T-helper 1 cell (primary cell): ENCODE measurements around the gene AGER.
"Not testable (repeated sequence)": the region's sequence is repeated elsewhere in the genome, so short reads cannot be mapped to it uniquely, and the experiment has no call there.

ENCODE experiments used
- DNase-seq, 5 donors: peaks; one replicate each; pipeline ENCODE4 v3.0.0-alpha.2; 2012 to 2020
- total RNA-seq, 4 donors: gene quantifications; one replicate each; lab custom pipeline; 2026; lab: John Stamatoyannopoulos, UW

The AGER gene
- total RNA-seq = 5.3 to 12.3 (median 10.0) reads per million in 4 donors

GRCh38 chr6:32184084-32184640 is at the start of gene AGER:
AGER (minus strand) TSS chr6:32184253; CDS start chr6:32184222, 31 bp downstream.
- DNase-seq = no peak

DNA sequence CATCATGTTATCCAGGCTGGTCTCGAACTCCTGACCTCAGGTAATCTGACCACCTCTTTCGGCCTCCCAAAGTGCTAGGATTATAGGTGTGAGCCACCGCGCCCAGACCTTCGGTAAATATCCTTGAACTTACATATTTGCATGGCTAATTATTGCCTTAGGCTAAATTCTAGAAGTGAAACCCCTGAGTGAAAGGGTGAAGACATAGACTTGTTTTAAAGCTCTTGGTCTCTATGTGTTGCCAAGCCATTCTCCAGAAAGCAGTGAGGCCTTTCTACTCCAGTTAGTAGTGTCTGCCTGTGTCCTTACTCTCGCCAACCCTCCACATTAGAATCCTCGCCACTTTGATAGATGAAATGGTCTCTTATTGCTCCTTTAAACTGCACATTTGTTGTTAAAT is 42.4 kb upstream of the AGER start:
- DNase-seq = no peak

- no peak for DNase-seq
Measured at GRCh38 chr6:32224696-32225095, 40.6 kb upstream of the AGER start.

DNA sequence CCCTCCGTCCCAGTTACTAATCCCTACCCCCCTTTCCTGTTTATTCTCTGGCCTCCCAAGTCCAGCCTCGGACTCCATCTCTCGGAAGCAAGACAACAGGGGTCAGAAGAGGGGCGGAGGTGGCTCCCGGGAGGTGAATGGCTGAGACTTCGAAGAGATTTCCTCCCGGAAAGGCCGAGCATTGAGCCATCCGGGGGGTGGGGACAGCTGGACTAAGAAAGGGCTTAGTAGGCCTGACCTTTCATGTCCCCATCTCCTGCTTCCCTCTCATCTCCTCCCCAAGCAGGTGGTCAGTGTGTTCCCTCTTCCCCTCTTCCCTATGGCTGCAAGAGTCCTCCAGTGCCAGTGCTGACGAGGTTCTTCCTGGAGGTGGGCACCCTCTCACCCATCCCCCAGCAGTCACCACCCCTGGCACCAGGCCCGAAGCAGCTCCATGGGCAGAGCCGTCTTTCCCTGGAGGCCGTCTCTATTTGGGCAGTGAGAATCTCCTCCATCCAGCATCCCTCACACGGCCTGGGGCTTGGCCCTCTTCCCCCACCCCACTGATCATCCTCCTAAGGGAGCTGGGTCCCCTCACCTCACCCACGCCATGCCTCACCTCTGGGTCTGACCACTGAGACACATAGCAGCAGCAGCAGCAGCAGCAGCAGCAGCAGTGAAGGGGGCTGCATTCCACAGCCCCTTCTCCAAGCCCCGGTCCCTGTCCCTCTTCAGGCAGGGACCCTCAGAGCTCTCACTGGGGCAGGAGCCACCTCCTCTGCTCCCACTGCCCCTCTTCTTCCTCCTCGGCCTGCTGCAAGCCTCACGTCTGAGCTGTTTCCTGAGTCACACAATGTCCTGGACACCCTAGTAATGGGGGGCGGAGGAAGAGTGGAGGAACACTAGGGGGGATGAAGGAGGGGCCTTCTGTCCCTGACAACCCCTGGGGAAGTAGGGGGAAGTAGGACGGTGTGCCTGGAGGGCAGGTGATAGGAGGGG is 39.5 kb upstream of the AGER start, which contains the start of gene NOTCH4:
Gene NOTCH4, minus strand, starts transcription at position 810 of the 978 bp plus-strand sequence. Its CDS starts 139 bp downstream, at position 671.
- DNase-seq = no peak

DNA sequence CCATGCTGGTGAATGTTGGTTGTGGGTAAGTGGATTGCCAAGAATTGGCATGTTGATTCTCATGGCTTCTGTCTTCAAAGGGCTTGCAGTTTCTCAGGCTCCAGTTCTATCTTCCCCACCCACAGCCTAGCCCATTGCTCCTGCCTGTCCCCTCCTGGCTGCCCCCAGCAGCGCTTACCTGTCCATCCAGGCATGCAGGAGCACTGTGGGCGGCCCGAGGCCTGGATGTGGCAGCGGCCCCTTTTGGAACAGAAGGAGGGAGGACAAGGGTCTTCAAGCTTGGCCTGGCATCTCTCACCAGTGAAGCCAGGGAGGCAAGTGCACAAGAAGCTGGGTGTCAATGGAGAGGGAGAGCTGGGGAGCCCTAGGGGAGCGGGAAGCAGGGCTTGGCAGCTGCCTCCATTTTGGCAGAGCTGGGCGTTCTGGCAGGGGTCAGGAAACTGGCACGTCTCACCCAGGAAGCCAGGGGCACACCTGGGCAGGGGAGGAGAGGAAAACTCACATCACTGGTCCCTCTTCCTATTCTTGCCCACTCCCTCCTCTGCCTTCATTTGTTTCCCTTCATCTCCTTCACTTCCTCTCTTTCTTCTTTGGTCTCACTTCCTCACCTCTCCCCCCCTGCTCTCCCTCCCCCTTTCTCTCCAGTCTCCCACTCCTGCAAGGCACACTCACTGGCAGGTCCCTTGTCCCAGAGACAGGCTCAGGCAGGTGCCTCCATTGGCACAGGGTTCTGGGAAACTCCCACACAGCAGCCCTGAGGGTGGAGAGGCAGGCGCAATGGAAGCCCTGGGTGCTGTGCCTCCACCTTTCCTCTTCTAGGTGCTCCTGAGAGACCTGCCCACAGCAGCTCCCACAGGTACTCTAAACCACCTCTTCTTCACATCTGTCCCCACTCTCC is 38.5 kb upstream of the AGER start:
- DNase-seq = no peak

DNA sequence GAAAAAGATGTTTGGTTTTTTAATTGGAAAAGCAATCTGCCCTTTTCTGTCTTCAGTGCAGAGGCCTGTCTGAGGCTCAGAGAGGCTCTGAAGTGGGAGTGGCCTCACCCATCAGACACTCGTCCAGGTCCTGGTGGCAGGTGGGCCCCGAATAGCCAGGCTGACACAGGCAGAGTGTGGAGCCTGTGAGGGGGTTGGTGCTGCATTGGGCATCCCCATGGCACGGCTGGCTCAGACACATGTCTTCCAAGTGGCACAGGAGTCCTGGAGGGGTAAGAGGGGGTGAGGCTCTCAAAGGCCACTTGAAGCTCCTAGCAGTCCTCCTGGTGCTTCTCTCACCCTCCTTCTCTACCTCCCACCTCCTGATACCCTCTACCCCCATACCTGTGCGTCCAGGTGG is 36.0 kb upstream of the AGER start:
- DNase-seq = no peak

GRCh38 chr6:32218167-32218566 is 34.1 kb upstream of the AGER start:
- DNase-seq = no peak

DNA sequence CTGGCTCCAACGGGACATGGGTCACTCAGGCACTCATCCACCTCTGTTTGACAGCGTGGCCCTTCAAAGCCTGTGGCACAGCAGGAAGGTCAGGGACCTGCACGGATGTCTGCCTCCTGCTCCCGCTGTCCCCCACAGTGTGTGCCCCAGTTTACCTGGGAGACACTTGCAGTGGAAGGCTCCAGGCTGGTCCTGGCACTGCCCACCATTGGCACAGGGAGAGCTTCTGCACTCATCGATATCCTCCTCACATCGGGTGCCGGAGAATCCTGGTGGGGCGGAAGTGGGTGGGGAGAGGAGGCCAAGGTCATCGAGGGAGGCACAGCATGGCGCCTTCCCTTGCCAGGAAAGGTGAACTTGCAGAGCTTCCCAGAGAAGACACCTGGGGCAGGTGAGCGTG is 32.9 kb upstream of the AGER start:
- no peak for DNase-seq

DNA sequence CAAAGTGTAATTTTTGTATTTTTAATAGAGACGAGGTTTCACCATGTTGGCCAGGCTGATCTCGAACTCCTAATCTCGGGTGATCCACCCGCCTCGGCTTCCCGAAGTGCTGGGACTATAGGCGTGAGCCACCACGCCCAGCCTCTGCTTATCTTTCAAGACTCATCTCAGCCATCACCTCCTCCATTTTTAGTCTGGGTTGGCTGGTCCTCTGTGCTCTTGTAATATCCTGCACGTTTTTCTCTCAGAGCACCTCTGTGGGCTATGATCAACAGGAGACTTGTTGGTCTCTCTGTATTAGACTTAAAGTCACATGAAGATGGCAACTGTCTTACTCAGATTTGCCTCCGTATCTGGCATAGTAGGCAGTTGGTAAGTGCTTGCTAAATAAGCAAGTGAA is 32.2 kb upstream of the AGER start:
- no peak for DNase-seq

GRCh38 chr6:32215617-32216016 is 31.6 kb upstream of the AGER start:
- no peak for DNase-seq

- no peak for DNase-seq
Measured at GRCh38 chr6:32214126-32214525, 30.1 kb upstream of the AGER start.

GRCh38 chr6:32213649-32214048 is 29.6 kb upstream of the AGER start:
- no peak for DNase-seq

- no peak for DNase-seq
Measured at GRCh38 chr6:32212076-32212760, 28.2 kb upstream of the AGER start.

DNA sequence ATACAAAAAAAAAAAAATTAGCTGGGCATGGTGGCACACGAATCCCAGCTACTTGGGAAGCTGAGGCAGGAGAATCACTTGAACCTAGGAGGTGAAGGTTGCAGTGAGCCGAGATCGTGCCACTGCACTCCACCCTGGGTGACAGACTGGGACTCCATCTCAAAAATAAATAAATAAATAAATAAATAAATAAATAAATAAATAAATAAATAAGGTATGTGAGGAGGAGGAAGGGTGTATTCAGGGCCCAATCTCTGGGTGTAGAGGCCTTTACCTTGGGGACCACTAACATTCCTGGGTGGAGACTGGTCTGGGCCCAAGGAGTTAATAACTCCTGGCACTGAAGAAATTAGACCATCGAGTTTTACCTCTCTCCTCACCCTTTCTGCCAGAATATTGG is 27.4 kb upstream of the AGER start:
- not testable (repeated sequence) for DNase-seq

- DNase-seq = no peak
Measured at GRCh38 chr6:32210191-32210601, 26.1 kb upstream of the AGER start.

GRCh38 chr6:32208996-32209395 is 24.9 kb upstream of the AGER start:
- DNase-seq = no peak

DNA sequence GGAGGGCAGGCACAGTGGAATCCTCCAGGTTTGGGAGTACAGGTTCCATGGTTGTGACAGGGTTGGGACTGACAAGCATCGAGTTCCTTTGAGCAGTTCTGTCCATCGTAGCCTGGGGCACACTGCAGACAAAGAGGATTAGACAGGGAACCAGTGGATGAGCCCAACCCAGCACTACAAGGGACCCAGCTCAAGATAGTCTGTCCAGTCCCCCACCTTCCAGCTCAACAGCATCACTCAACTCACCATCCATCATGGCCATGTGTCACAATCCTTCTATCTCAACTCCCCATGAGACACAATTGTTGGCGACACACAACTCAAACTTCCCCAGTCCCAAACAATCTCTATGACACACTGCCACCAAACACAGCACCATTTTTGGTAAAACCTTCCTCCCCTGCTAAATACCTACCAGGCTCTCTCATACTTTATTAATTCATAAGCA is 20.2 kb upstream of the AGER start:
- DNase-seq = no peak

DNA sequence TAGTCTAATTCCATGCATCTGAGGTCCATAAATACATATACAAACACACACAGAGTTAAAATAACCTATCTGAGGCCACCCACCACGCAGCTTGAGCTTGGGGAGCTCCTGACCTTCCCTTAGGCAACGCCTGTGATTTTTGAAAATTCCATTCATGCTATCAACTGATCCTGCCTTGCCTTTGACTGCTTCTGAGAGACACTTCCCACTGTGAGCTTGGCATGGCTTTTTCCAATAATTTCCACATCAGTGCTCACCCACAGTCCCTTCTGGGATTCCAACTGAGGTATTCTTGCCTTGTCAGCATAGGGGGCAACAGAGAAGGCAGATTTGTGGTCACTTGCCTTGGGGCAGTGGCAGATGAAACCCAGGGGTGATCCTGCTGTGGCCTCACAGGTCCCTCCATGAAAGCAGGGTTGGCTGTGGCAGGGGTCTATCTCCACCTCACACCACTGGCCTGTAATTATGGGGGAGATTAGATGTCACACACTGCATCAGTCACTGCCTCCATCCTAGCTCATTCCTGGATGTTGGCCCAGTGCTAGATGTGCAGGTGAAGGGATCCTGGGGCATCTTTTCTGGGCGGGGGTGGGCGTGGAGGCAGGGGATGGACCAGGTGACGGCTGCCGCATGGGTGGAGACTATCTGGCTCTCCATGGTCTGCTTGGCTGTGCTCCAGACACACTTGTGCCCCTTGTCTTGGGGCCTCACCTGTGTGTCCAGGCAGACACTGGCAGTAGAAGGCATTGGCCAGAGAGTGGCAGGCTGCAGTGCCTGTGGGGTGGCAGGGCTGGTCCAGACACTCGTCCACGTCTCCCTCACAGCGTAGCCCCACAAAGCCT is 19.6 kb upstream of the AGER start:
- no peak for DNase-seq

DNA sequence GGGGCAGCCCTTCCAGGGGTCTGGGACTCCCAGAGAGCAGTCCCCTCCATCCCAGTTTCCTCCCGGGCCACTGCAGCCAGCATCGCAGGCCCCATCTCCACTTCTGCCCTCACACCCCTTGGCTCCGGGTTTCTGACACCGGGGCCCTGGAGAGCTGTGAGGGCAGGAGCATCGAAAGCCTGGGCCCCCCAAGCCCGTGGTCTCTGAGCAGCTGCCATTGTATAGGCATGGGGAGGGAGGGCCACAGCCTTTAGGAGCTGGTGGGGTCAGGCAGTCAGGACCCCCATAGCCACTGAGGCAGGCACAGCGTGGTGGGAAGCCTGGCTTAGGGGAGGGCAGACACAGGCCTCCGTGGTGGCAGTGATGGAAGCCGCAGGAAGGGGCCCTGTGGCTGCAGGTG is 18.1 kb upstream of the AGER start:
- DNase-seq = no peak

GRCh38 chr6:32200711-32201475 is 16.8 kb upstream of the AGER start:
- DNase-seq = no peak
